KMS-11 (cell line): ENCODE measurements around the gene MEF2D.

Experiments
- H2AFZ ChIP-seq: fragments of 200-600 bp; sonication (generic); 2 replicates; pipeline ENCODE4 v1.6.1; 2016; ENCODE audit warnings: antibody characterized with exemption, mixed run types, low read depth
- H3K27ac ChIP-seq: fragments of 200-600 bp; sonication (generic); 2 replicates; pipeline ENCODE4 v1.6.1; 2016; ENCODE audit warnings: mild to moderate bottlenecking, mixed run types
- H3K27me3 ChIP-seq: fragments of 200-600 bp; sonication (generic); 2 replicates; pipeline ENCODE4 v1.6.1; 2017; ENCODE audit warnings: mild to moderate bottlenecking, low read depth, mixed run types, moderate library complexity; ENCODE audit not compliant: insufficient read depth
- H3K36me3 ChIP-seq: fragments of 200-600 bp; sonication (generic); 2 replicates; pipeline ENCODE4 v1.6.1; 2017; ENCODE audit warnings: mild to moderate bottlenecking, mixed run types; ENCODE audit not compliant: insufficient read depth
- H3K4me1 ChIP-seq: fragments of 200-600 bp; sonication (generic); 2 replicates; pipeline ENCODE4 v1.6.1; 2016; ENCODE audit warnings: mild to moderate bottlenecking, low read depth, mixed run types; ENCODE audit not compliant: poor library complexity, severe bottlenecking
- H3K4me2 ChIP-seq: fragments of 200-600 bp; sonication (generic); 2 replicates; pipeline ENCODE4 v1.7.0; 2016; ENCODE audit warnings: mild to moderate bottlenecking, mixed run types
- H3K4me3 ChIP-seq: fragments of 200-600 bp; sonication (generic); IDR thresholded peaks from 2 replicates; pipeline ENCODE4 v1.6.1; 2017; ENCODE audit warnings: low read depth, low read length, mixed read lengths; ENCODE audit not compliant: insufficient read depth
- H3K79me2 ChIP-seq: fragments of 200-600 bp; sonication (generic); 2 replicates; pipeline ENCODE4 v1.6.1; 2016; ENCODE audit warnings: low read depth, mixed run types; ENCODE audit not compliant: insufficient read depth
- H3K9ac ChIP-seq: fragments of 200-600 bp; sonication (generic); 2 replicates; pipeline ENCODE4 v1.6.1; 2016; ENCODE audit warnings: mild to moderate bottlenecking, mixed run types
- H4K20me1 ChIP-seq: fragments of 200-600 bp; sonication (generic); 2 replicates; pipeline ENCODE4 v1.6.1; 2016; ENCODE audit warnings: mild to moderate bottlenecking, mixed run types; ENCODE audit not compliant: insufficient read depth
- CTCF ChIP-seq: fragments of 200-600 bp; sonication (generic); conservative IDR thresholded peaks from 2 replicates; pipeline ENCODE4 v1.6.1; 2017; ENCODE audit warnings: low read depth, mild to moderate bottlenecking, antibody characterized with exemption, low read length, moderate library complexity, mixed read lengths

MEF2D gene

GRCh38 chr1:156416993-156417392, 83.6 kb downstream of the MEF2D start:
- no peak overlapping the region for H2AFZ ChIP-seq
- no peaks in the 10 kb centered on the region for H3K79me2 ChIP-seq
- H3K27me3 ChIP-seq = peaks cover 100% of the 10 kb centered on the region
- no peak overlapping the region for H3K4me2 ChIP-seq
- H3K27ac ChIP-seq = no peak overlapping the region
- peaks cover 21% of the 10 kb centered on the region for H3K4me1 ChIP-seq
- no peak for TF ChIP-seq CTCF
- H3K36me3 ChIP-seq = no peaks in the 10 kb centered on the region
- H3K9ac ChIP-seq = no peak overlapping the region
- H4K20me1 ChIP-seq = no peaks in the 10 kb centered on the region
- H3K4me3 ChIP-seq = no peak overlapping the region

GRCh38 chr1:156414461-156415064, 86.0 kb downstream of the MEF2D start:
- Histone ChIP-seq H3K36me3 (no peaks in the 10 kb centered on the region), H3K79me2 (no peaks in the 10 kb centered on the region), H3K9ac (no peak overlapping the region), H4K20me1 (no peaks in the 10 kb centered on the region), H3K27ac (no peak overlapping the region), H3K4me2 (no peak overlapping the region), H3K4me3 (no peak overlapping the region), H3K4me1 (no peaks in the 10 kb centered on the region), H3K27me3 (peaks cover 98% of the 10 kb centered on the region), H2AFZ (no peak overlapping the region)
- TF ChIP-seq CTCF = no peak
